Dendritic cell treated with granulocyte-macrophage colony-stimulating factor and Interleukin-4, amounts not matched to agents 40 ng/mL and 50 ng/mL, for 4 days (primary cell): ENCODE results near the gene SLC22A6.

ENCODE experiments used
- H3K27ac Mint-ChIP-seq: one replicate; pipeline ENCODE4 v1.8.0; 2022; ENCODE audit warnings: mild to moderate bottlenecking, mixed read lengths
- H3K27me3 Mint-ChIP-seq: one replicate; pipeline ENCODE4 v1.8.0; 2022; ENCODE audit warnings: mild to moderate bottlenecking, mixed read lengths
- H3K36me3 Mint-ChIP-seq: one replicate; pipeline ENCODE4 v1.8.0; 2022; ENCODE audit warnings: low read depth, mixed read lengths
- H3K4me1 Mint-ChIP-seq: one replicate; pipeline ENCODE4 v1.8.0; 2022; ENCODE audit warnings: low read depth, mixed read lengths
- H3K4me3 Mint-ChIP-seq: one replicate; pipeline ENCODE4 v1.8.0; 2022; ENCODE audit warnings: mild to moderate bottlenecking, moderate library complexity, mixed read lengths
- H3K9me3 Mint-ChIP-seq: one replicate; pipeline ENCODE4 v1.8.0; 2022; ENCODE audit warnings: mixed read lengths
- intact Hi-C: fragments of 100-400 bp; cut with micrococcal nuclease; formaldehyde crosslinking; loops from one replicate; pipeline ENCODE4 v1.15.0; 2022

The SLC22A6 gene

DNA sequence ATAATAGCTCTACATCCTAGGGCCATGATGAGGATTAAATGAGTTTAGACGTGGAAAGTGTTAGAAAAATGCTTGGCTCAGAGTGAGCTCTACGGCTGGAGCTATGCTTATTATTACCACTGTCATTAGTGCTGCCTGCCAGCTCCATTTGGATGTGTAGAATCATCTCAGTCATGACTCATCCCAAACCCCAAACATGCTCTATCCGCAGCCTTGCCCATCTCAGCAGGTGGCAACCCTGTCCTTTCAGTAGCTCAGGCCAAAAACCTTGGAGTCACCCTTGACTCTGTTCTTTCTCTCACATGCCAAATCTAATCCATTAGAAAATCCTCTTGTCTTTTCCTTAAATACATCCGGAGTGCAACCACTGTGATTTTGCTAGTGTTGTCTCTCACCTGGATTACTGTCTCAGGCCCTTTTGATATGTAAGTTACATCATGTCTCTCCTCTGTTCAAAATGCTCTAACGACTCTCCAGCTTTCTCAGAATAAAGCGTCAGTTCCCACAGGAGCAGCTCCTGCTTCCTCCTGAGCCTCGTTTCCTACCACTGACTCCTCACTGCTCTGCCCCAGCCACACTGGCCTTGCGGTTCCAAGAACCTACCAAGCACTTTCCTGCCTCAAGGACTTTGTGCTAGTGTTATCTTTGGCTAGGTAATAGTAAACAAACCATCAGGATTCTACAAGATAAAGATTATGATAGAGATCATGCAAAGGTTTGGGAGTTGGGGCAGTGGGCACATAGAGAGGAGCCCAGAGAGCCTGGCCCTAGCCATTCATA lies 53.1 kb downstream of the SLC22A6 start:
- Mint-ChIP-seq H3K9me3 (no peaks in the 10 kb centered on the region), H3K27ac (no peak overlapping the region), H3K4me3 (no peak overlapping the region), H3K36me3 (no peaks in the 10 kb centered on the region), H3K27me3 (peaks cover 46% of the 10 kb centered on the region), H3K4me1 (peaks cover under 1% of the 10 kb centered on the region)
- intact Hi-C loops = no loop called here

DNA sequence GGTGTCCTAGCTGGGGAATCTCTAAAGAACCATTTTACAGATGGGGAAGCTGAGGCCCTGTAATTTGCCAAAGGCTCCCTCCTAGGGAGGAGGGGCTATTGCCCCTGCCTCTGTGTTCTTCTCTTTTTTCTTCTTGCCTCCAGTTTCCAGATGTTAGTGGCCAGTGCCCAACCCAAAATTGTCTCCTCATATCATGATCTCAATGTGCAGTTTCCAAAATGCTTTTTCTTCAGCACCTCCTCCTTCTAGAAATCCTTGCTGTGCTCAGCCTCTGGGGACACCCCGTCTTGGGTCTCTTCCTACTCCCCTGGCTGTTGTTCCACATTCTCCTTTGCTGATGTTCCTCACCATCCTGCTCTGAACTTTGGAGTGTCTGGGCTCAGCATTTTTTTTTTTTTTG lies 54.1 kb downstream of the SLC22A6 start:
- H3K27ac Mint-ChIP-seq = no peak overlapping the region
- H3K4me3 Mint-ChIP-seq = no peak overlapping the region
- peaks cover 57% of the 10 kb centered on the region for H3K27me3 Mint-ChIP-seq
- peaks cover 11% of the 10 kb centered on the region for H3K4me1 Mint-ChIP-seq
- H3K9me3 Mint-ChIP-seq = no peaks in the 10 kb centered on the region
- intact Hi-C loops = no loop called here
- no peaks in the 10 kb centered on the region for H3K36me3 Mint-ChIP-seq

DNA sequence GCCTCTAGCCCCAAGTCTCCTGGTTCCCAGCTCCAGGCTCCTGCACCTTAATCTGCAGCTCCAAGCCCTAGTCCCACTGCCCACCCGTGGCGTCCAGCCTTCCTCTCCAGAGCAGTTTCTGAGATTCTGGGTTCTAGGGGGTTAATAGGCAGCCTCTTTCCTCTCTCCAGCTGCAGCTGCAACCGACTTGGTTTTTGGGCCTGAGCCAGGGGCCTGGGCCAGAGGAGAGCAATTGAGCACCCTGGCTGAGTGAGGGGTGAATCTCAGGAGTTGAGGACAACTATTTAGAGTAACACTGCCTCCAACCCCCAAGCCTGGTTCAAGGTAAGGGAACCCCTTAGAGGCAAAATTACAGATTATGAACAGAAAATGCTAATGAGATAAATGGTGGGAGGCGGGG lies 54.6 kb downstream of the SLC22A6 start:
- Mint-ChIP-seq H3K27me3 (peaks cover 62% of the 10 kb centered on the region), H3K27ac (no peak overlapping the region), H3K36me3 (no peaks in the 10 kb centered on the region), H3K4me3 (no peak overlapping the region), H3K9me3 (no peaks in the 10 kb centered on the region), H3K4me1 (peaks cover 16% of the 10 kb centered on the region)
- intact Hi-C loops = no loop called here

DNA sequence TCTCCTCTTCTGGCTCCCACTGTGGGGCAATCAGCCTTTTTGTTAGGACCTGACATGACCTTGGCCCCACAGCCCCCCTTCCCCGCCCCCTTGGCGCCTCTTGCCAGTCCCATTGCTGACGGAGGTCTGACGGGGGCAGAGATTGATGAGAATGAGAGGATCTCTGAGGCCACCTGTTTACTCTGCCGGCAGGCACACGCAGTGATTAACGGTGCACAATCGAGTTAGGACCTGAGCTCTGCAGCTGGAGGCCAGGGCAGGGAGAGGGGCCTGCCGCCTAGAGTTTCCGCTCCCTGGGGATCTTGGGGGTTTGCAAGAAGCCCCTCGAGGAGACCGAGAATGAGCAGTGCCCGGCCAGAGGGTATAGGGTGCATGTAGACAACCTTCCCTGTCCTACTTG lies 56.8 kb downstream of the SLC22A6 start:
- peaks cover 23% of the 10 kb centered on the region for H3K4me1 Mint-ChIP-seq
- H3K4me3 Mint-ChIP-seq = no peak overlapping the region
- intact Hi-C loops = no loop called here
- H3K27ac Mint-ChIP-seq = no peak overlapping the region
- peaks cover 80% of the 10 kb centered on the region for H3K27me3 Mint-ChIP-seq
- H3K36me3 Mint-ChIP-seq = no peaks in the 10 kb centered on the region
- H3K9me3 Mint-ChIP-seq = no peaks in the 10 kb centered on the region

DNA sequence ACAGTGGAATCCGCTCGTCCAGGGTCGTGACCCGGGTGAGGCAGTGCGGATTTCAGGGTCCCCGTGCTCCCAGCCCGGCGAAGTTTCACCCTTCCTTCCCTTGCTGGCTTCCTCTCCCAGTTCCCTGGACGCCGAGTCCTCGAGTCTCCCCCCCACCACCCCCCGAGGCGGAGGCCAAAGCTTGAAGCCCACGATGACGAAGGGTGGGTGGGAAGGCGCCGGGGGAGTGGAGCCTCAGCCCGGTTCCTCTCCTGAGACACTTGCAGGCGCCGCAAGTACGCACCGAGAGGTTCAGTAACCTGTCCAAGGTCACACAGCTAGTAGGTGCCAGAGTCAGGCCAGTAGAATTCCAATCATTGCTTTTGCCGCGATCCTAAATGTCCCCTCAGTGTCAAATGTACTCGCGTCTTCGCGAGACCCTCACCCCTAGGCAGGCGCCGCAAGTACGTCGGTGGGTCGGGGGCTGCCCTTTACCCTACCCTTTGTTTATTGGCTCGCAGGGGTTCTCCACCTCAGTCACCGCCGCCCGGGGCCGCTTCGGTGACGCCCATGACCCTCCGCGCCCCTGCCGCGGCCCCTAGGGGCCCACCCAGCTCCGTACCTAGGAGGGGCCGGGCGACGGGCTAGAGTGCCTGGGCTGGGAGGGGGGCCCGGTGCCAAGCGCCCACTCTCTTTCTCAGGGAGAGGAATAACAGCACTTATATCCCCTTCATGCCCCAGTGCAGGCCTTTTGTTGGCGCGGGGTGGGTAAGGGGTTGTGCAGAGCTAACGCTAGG lies 57.9 kb downstream of the SLC22A6 start:
- Mint-ChIP-seq H3K27ac (no peak overlapping the region), H3K4me1 (peaks cover 23% of the 10 kb centered on the region), H3K27me3 (peaks cover 89% of the 10 kb centered on the region), H3K36me3 (no peaks in the 10 kb centered on the region), H3K4me3 (no peak overlapping the region), H3K9me3 (no peaks in the 10 kb centered on the region)
- intact Hi-C loops = no loop called here
